Mesodermal cell (in vitro differentiated cells): ENCODE measurements around the gene BZW2.
A peak's percentile ranks its signal among the peaks of the same experiment; 100 is the strongest.
"Not testable (repeated sequence)": the region's sequence is repeated elsewhere in the genome, so short reads cannot be mapped to it uniquely, and the experiment has no call there.

Source experiments
- H3K27ac ChIP-seq: 2 replicates; pipeline ENCODE4 v1.7.0; 2013; ENCODE audit warnings: mild to moderate bottlenecking, low read depth, low read length, moderate library complexity; ENCODE audit not compliant: severe bottlenecking
- H3K36me3 ChIP-seq: 2 replicates; pipeline ENCODE4 v1.7.1; 2013; ENCODE audit warnings: mild to moderate bottlenecking, low read length, moderate library complexity; ENCODE audit not compliant: control insufficient read depth, insufficient read depth
- H3K4me1 ChIP-seq: one replicate; pipeline ENCODE4 v1.7.1; 2013; ENCODE audit warnings: mild to moderate bottlenecking, low read length; ENCODE audit not compliant: insufficient read depth, control insufficient read depth, poor library complexity, severe bottlenecking
- H3K4me3 ChIP-seq: 2 replicates; pipeline ENCODE4 v1.7.0; 2013; ENCODE audit warnings: low read length, control low read depth, mild to moderate bottlenecking; ENCODE audit not compliant: insufficient read depth, poor library complexity, severe bottlenecking; ENCODE audit errors: extremely low read depth
- H3K9me3 ChIP-seq: 2 replicates; pipeline ENCODE4 v1.7.1; 2013; ENCODE audit warnings: mild to moderate bottlenecking, low read length, moderate library complexity; ENCODE audit not compliant: control insufficient read depth
- WGBS, 2 experiments: methylation state at CpG; one replicate each; pipeline ENCODE4 v1.1.5; 2013; ENCODE audit warnings: missing lambda C conversion rate in 2 of 2; ENCODE audit not compliant: insufficient coverage in 2 of 2; 5-methylcytosine and 5-hydroxymethylcytosine counted together

BZW2 gene

GRCh38 chr7:16671811-16672210, 25.8 kb downstream of the BZW2 start:
- Histone ChIP-seq H3K27ac (no peak overlapping the region), H3K9me3 (no peaks in the 10 kb centered on the region), H3K4me3 (no peak overlapping the region), H3K4me1 (peaks cover 14% of the 10 kb centered on the region), H3K36me3 (peaks cover 72% of the 10 kb centered on the region)
- WGBS, 2 experiments, result 100% methylated on average over 1 of the region's 3 CpGs; no CpG with 5 or more reads in 1 of the 2 experiments

GRCh38 chr7:16675277-16675676, 29.3 kb downstream of the BZW2 start:
- 85 to 90% methylated on average over 2 to 3 of the region's 3 CpGs for WGBS, 2 experiments
- H3K36me3 ChIP-seq, result peaks cover 85% of the 10 kb centered on the region

GRCh38 chr7:16677978-16678494, 32.1 kb downstream of the BZW2 start:
- peaks cover 86% of the 10 kb centered on the region for H3K36me3 ChIP-seq
- 97 to 99% methylated on average over 7 of the region's 12 CpGs for WGBS, 2 experiments
- no peak overlapping the region for H3K4me3 ChIP-seq
- peaks cover 2% of the 10 kb centered on the region for H3K4me1 ChIP-seq
- no peaks in the 10 kb centered on the region for H3K9me3 ChIP-seq
- H3K27ac ChIP-seq, result no peak overlapping the region

More at GRCh38 chr7:16675277-16675676, 29.3 kb downstream of the BZW2 start:
- no peak overlapping the region for H3K4me3 ChIP-seq
- H3K9me3 ChIP-seq, result no peaks in the 10 kb centered on the region
- no peak overlapping the region for H3K27ac ChIP-seq
- peaks cover 2% of the 10 kb centered on the region for H3K4me1 ChIP-seq

- Histone ChIP-seq H3K36me3 (peaks cover 88% of the 10 kb centered on the region), H3K27ac (peak overlapping the region; percentile 20)
- WGBS, 2 experiments, result 95 to 99% methylated on average over 7 to 8 of the region's 14 CpGs
- not testable (repeated sequence) for H3K4me1 ChIP-seq, H3K9me3 ChIP-seq, H3K4me3 ChIP-seq
Measured at GRCh38 chr7:16678645-16679566, 32.9 kb downstream of the BZW2 start.

GRCh38 chr7:16684935-16685334, 39.0 kb downstream of the BZW2 start:
- H3K36me3 ChIP-seq, result peaks cover 59% of the 10 kb centered on the region
- no peaks in the 10 kb centered on the region for H3K4me1 ChIP-seq
- no peak overlapping the region for H3K27ac ChIP-seq
- H3K9me3 ChIP-seq, result no peaks in the 10 kb centered on the region
- no peak overlapping the region for H3K4me3 ChIP-seq
- WGBS, 2 experiments, result 100% methylated on average over 1 of the region's 2 CpGs

GRCh38 chr7:16685535-16685934, 39.6 kb downstream of the BZW2 start:
- no peaks in the 10 kb centered on the region for H3K9me3 ChIP-seq
- no peak overlapping the region for H3K27ac ChIP-seq
- no peak overlapping the region for H3K4me3 ChIP-seq
- 92% methylated on average over 2 of the region's 2 CpGs; no CpG with 5 or more reads in 1 of the 2 experiments for WGBS, 2 experiments
- H3K4me1 ChIP-seq, result no peaks in the 10 kb centered on the region
- H3K36me3 ChIP-seq, result peaks cover 59% of the 10 kb centered on the region

- Histone ChIP-seq H3K27ac (no peak overlapping the region), H3K4me3 (no peak overlapping the region), H3K9me3 (no peaks in the 10 kb centered on the region), H3K36me3 (peaks cover 63% of the 10 kb centered on the region), H3K4me1 (no peaks in the 10 kb centered on the region)
- 86 to 89% methylated on average over 2 of the region's 2 CpGs for WGBS, 2 experiments
Measured at GRCh38 chr7:16688249-16688648, 42.3 kb downstream of the BZW2 start.

- WGBS, 2 experiments, result 97 to 100% methylated on average over 2 to 3 of the region's 4 CpGs
- Histone ChIP-seq H3K4me3 (no peak overlapping the region), H3K36me3 (peaks cover 80% of the 10 kb centered on the region), H3K27ac (no peak overlapping the region), H3K9me3 (no peaks in the 10 kb centered on the region), H3K4me1 (no peaks in the 10 kb centered on the region)
Measured at GRCh38 chr7:16691241-16691640, 45.3 kb downstream of the BZW2 start.

- no CpG with 5 or more reads among the region's 2 CpGs for WGBS, 2 experiments
- Histone ChIP-seq H3K9me3 (no peaks in the 10 kb centered on the region), H3K4me3 (no peak overlapping the region), H3K27ac (no peak overlapping the region), H3K4me1 (no peaks in the 10 kb centered on the region), H3K36me3 (peaks cover 92% of the 10 kb centered on the region)
Measured at GRCh38 chr7:16693601-16694318, 47.8 kb downstream of the BZW2 start.

GRCh38 chr7:16694806-16695205, 48.8 kb downstream of the BZW2 start:
- Histone ChIP-seq H3K27ac (no peak overlapping the region), H3K4me1 (no peaks in the 10 kb centered on the region), H3K4me3 (no peak overlapping the region), H3K9me3 (no peaks in the 10 kb centered on the region), H3K36me3 (peaks cover 91% of the 10 kb centered on the region)
- WGBS, 2 experiments, result 90 to 97% methylated on average over 2 to 3 of the region's 6 CpGs
